Ecto neural progenitor cell (in vitro differentiated cells): ENCODE data around the gene ZNF511.

ENCODE experiments used
- DNase-seq: peaks from one replicate; pipeline ENCODE4 v3.0.0-alpha.2; 2018; ENCODE audit warnings: low spot score

The ZNF511 gene

DNA sequence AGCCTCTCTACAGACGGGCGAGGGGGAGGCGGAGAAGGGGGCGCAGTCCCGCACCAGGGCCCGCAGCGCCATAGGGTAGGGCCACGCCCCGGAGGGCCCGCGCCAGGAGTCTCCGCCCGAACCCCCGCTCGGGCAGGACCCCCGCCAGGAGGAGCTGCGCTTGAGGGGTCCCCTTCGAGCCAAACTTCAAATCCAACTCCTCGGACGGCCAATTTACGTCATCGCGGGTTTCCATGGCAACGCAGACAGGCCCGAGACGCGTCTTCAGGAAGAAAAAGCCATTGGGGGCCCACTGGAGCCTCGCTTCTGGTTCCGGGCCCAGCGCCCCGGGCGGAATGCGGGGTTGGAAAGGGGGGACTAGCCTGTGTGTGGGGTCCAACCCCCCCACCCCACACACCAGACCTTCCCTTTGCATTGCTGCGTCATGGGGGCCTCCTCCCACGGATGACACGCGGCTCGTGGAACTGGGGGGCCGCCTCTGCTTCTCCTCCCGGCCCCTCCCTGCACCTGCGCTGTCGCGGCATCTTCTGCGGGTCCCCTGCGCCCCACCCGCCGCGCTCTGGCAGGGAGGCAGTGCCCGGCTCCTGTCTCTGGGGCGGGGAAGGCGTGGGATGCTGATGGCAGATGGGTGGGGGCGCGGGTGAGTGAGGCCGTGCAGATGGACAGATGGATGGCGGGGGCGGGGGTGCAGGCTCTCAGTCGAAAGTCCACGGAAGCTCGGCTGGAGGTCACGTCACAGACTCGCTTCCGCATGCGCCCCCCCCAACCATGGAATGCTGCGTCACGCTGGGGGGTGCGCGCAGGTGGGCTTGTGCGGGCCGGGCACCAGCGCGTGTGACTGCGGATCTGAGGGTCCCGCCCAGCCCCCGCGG is 26.8 kb downstream of the ZNF511 start:
- DNase-seq: peak; percentile 79

DNA sequence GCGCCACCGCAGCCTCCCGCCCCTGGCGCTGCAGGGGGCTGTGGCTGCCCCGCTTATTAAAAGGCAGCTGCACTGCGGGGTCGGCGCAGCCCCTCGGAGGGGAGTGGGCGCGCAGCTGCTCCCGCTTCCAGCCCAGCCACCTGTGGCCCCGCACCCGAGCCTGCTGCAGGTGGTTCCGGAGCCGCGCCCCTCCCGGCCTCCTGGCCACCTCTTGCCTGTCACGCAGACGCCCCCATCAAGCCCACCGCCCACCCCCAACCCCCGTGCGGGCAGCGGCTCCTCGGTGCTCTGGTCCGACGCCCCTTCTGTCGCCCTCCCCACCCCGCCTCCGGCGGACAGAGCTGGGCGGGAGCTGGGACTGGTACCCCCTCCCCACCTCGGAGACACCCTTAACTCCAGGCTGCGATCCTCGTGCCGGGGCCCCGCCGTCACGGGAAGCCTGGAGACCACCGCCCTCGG is 27.4 kb downstream of the ZNF511 start:
- no peak for DNase-seq

DNA sequence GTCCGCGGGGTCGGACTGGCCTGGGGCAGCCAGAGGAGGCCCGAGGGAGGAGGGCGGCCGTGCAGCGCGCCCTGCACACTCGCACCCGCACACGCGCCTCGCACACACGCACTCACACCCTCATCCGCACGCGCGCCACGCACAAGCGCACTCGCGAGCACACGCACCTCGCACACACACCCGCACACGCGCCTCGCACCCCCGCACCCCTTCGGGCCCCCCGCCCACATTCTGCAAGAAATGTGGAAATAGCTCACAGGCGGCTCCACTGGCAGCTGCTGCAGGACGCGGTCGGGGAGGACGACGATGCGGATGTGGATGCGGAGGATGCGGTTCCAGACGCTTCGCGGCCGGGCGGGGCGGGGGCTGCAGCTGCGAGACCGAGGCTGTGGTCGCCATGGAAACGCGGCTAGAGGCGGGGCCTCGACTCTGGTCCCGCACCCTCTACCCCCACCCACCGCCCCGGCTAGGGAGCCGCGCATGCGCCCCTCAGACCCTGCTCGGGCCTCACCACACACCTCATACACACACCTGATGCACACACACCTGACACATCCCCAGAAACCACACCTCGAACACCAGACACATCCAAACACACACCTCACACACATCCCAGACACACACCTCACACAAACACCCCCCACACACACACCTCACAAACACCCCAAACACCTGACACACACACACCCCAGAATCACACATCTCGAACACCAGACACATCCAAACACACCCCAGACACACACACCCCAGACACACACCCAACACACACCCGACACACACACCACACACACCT is 28.1 kb downstream of the ZNF511 start, which contains the start of gene CALY:
Gene CALY (minus strand): TSS at position 320 of the 793 bp plus-strand sequence. CDS start 7,907 bp downstream, outside the sequence.
- peak; percentile 72 for DNase-seq

DNA sequence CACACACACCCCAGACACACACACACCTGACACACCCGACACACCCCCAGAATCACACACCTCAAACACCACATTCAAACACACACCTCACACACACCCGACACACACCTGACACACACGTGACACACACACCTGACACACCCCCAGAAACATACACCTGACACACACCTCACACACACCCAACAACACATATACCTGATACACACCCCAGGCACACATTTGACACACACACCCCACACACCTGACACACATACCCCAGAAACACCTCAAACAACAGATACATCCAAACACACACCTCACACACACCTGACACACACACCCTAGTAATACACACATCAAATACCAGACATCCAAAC is 28.6 kb downstream of the ZNF511 start:
- DNase-seq: no peak

DNA sequence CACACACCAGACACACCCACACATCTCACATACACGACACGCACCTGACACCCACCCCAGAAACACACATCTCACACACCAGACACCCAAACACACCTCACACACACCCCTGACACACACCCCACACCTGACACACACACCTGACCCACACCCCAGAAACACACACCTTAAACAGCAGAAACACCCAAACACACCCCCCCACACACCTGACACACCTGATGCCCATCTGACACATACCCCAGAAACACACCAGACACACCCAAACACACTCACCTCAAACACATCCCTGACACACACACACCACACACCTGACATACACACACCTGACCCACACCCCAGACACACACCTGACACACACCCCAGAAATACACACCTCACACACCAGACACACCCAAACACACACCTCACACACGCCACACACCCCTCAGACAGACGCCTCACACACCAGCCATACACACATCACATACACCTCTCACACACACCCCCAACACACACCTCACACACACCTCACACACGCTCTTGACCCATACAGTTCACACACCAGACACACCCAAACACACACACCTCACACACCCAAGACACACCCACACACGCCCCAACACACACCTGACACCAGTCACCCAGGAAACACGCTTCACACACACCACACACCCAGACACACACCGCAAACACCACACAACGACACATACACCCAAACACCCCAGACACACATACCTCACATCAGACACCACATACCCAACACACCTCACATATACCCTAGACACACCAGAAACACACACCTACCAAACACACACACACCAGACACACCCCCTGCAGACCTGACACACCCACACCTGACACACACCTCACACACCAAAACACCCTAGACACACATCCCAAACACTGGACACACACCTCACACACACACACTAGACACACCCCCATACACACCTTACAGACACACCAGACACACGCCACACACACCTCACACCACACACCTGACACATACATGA is 29.7 kb downstream of the ZNF511 start:
- no peak for DNase-seq

DNA sequence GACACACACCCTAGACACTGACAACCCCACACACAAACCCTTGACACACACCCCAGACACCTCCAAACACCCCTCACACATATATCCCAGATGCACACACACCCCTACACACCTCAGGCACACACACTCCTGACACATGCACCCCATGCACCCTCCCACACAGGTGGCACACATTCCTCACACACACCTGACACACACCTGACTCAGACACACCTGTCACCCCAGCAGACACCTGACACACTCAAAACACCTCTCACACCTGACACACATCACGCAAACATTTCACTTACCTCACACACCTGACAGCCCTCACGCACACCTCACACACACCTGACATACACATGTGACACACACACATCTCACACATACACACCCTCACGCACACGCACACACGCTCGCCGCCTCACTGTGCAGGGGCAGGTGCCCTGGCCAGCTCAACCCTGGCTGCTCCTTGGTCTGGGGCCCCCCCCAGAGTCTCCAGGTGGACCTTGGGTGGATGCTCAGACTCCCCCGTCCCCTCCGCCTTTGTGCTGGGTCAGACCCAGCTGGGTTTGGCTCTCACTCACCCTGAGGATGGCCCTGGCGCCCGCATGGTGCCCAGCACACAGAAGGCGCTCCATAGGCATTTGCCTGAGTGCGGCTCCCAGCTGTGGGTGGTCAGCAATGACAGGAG is 31.1 kb downstream of the ZNF511 start:
- no peak for DNase-seq

DNA sequence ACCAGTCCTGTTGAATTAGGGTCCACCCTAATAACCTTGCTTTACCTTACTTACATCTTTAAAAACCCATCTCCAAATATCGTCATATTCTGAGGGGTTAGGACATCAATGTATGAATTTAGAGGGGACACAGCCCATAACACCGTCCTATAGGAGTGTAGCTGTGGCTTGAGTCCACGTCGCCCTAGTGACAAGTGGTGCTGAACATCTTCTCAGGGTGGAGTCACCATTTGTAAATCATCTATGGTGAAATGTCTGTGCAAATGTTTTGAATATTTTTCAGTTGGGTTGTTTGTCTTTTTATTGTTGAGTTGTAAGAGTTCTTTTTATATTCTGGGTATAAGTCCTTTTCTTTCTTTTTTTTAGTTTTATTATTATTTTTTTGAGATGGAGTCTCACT is 33.3 kb downstream of the ZNF511 start:
- DNase-seq: no peak

DNA sequence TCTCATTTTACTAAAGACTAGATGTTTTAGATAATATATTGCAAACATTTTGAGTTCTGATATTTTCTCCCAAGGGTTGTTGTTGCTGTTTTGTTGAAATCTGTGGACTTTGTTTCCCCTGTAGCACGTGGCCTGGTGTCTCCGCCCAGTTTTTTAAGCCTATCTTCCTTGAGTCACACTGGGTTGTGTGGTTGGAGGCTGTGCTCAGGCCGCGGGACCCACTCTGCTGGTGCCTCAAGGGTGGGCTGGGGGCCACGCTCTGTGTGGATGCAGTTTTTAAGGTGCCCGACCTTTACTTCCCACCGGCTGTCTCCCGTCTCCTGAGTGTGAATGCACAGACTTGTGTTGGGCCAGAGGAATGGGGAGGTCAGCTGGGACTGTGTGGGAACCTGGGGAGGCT is 34.2 kb downstream of the ZNF511 start:
- no peak for DNase-seq

DNA sequence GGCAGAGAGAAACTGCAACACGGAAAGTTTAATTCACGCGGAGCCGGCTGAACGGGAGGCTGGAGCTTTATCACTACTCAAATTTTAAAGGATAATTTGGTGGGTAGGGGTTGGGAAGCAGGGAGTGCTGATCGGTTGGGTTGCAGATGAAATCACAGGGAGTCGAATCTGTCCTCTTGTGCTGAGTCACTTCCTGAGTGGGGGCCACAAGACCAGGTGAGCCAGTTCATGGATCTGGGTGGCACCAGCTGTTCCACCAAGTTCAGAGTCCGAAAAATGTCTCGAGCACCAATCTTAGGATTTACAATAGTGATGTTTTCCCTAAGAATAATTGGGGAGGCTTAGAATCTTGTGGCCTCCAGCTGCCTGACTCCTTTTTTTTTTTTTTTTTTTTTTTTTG is 34.8 kb downstream of the ZNF511 start:
- DNase-seq: no peak

DNA sequence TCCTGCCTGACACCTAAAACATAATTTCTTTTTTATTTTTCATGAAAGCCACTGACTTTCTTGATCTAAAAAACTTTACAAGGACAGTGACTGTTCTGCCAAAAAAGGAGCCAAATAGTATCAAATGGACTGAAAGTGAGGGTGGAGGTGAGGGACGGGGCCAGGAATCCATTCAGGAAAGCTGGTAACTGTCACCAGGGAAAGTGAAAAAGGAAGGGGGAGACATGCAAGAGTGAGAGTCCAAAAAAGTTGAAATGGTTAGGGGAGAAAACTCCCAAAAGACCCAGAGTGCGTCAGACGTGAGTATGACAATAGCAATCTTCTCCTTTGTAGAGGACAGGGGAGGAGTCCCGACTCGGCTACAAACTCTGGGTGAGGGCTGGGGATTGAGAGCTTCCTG is 35.5 kb downstream of the ZNF511 start:
- no peak for DNase-seq

DNA sequence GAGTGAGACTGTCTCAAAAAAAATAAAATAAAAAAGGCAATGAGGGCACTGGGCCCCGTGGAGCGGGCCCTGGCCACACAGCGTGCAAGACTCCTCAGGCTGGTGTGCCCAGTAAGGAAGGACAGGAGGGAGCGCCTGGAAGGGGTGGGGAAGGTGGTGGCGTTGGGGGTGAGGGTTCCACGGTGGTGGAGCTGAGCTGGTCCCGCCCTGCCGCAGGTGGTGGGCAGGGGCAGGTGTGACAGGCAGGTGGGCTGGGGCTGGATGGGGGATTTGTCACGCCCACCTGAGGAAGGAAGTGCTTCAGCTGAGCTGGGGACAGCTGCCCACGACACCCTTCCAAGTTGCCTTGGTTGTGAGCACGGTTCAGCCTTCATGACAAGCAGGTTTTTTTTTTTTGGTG is 37.7 kb downstream of the ZNF511 start:
- DNase-seq: no peak

DNA sequence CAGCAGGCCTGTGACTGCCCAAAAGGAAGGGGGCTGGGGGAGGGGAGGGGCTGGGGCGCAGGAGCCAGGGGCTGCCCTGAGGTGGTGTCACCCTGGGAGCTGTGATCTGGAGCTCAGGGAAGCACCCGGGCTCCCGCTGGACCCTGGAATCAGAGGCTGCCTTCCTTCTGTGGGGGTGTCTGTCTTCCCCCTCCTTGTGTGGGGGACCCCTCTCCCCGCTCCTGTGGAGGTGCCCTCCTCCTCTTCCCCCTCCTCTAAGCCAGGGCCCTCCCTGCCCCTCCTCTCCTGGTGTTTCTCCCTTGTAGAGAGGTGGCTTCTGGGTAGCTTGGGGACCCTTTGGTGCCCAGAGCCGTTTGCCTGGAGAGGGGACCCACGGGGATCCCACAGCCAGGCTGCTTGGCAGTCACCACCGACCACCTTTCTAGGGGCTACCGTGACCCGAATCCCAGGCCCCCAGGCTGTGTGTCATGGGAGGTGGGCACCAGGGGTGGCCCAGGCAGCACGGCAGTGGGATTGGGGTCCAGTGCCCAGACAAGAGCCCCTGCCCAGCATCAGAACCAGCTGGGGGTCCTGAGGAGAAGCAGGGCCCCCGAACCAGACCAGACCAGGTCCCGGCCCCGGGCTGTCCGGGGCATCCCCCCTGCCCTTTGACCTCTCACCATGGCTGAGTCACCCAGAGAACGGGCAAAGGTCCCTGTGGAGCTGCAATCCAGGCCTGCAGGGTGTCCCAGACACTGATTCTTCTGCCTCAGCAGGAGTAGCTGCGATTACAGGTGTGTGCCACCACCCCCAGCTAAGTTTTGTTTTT is 39.2 kb downstream of the ZNF511 start:
- DNase-seq: no peak

DNA sequence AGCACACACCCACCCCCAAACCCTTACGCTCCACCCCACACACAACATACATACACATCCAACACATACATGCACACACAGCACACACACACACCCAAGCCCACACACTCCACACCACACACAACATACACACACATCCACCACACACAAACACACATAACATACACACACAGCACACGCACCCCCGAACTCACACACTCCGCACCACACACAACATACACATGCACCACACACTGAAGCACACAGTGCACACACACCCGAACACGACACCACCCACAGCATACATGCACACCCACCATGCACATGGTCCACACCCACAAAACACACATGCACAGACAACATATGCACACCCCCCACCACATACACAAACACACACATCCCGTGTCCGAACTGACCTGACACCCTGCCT is 40.5 kb downstream of the ZNF511 start:
- DNase-seq: no peak

DNA sequence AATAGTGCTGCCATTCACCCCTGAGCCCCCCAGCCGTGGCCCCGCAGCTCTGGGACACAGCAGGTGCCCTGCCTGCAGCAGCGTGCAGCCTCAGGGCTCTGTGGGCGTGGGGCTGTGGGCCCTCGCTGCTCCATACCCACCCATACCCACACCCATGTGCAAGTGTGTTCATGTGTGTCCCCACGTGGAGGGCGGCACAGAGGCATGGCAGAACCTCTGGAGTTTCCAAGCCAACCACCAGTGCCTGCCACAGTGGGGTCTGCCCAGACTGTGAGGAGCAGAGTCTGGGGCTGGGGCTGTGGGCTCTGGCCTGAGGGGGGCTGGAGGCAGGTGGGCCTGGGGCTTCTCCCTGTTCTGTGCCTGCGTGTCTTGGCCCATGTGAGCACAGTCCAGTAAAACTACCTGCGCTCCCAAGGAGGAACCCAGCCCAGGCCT is 40.9 kb downstream of the ZNF511 start:
- DNase-seq: no peak

DNA sequence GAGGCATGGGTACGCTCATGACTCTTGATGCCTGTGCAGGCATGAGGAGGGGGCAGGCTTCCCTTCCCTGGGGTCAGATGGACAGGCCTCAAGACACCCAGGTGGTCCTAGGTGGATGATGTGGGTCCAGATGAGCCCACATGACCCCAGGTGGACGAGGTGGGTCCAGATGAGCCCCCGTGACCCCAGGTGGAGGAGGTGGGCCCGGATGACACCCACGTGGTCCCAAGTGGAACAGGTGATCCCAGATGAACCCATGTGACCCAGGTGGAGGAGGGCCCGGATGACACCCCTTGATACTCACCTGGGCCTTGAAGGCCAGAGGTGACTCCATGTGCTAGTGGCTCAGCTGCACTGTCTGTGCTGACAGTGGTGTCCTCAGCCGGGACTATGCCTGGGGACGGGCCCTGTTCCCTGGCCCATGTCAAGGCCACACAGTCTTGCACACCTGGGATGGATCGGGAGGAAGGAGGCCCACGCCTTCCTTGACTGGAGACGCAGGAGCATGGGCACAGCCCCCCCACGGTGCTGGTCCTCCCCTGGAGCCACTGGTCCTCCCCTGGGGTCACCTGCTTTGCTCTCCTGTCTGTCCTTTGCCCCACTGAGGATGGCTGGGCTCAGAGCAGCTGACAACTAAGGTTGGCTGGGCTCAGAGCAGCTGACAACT is 41.7 kb downstream of the ZNF511 start:
- DNase-seq: no peak

DNA sequence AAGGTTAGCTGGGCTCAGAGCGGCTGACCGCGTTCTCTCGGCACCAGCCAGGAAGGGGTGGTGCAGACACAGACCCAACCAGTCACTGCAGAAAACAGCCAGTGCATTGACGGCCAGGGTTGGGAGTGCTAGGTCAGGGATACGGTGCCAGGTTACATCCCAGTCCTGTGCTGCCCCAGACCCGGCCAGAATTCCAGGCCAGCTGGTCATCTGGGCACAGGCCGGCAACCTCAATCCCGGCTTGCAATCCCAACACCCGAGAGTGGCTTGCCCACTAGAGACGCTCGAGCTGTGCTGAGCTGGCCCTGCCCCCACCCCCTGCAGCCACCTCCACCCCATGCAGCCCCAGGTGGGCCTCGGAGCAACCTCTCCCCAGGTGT is 42.2 kb downstream of the ZNF511 start:
- DNase-seq: no peak

DNA sequence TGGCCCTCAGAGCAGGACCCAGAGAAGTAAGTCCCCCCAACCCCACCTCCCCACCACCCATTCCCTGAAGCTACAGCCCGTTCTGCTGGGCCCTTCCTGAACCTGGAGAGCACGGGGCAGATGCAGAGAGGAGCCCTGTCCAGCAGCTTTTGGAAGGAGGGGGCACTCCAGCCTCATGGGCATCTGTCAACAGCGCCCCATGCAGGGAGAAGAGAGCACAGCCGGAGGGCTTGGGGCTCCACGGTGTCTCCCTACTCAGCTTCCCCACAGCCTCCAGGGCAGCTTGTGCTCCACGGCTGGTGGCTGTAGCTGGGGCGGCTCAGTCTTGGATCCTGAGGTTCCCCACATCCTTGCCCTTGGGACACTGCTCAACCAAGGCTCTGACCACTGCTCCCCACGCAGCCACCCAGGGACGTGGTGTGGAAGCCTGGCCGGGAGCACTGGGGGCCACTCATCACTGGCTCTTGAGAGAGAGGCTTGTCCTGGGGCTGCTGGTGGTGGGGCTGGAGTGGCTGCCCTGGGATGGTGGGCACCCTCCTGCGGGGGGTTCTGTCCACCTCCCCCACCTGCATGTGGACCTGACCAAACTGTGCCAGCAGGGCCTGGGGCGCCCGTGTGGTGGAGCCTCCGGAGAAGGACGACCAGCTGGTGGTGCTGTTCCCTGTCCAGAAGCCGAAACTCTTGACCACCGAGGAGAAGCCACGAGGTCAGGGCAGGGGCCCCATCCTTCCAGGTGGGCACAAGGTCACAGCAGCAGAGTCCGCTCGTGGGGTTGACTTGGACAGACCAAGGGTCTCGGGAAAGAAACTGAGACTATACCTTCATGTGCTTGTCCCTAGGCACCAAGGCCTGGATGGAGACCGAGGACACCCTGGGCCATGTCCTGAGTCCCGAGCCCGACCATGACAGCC is 42.9 kb downstream of the ZNF511 start:
- DNase-seq: no peak

DNA sequence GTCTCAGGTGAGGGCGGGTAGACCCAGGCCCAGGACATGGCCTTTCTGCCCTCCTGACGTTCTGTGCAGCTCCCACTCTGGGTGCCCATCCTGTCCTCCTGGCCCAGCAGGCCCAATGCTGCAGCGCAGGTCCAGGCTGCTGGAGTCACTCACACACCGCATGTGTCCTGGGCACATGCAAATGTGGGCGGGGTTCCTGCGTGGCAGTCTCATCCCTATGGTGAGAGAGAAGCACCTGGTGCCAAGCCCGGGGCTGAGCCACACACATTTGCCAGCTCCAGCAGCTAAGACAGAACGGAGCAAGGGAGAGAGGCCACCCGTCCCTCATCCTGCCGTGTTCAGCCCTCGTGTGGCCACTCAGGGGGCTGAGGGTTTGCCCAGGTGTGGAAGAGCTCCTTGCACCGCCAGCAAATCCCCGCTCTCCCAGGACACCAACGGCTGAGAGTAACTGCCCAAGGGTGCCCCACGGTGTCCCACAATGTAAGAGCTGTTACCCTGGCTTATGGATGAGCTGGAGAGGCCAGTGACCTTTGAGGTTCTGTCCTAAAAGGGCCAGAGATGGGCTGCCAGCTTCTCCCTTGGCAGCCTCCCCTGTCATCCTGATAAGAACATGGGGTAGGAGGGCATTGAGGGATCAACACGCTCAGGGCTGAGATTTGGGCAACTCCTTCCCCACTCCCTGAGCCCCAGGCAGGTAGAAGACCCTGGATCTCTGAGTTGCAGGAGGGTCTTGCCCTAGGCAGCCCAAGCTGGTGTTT is 44.7 kb downstream of the ZNF511 start:
- no peak for DNase-seq
